HepG2 (cell line): ENCODE measurements around the gene AXIN2. TPM values are rescaled to one million over a fixed set of nuclear protein-coding genes. Genes with fewer than 3 reads are reported as not detected.

Source experiments
- ASH2L ChIP-seq: fragments of 300-600, 200-600 bp; sonication (generic); IDR thresholded peaks from 2 replicates; pipeline ENCODE4 v1.7.0; 2017; ENCODE audit warnings: low read depth, mild to moderate bottlenecking, moderate library complexity, mixed read lengths, low read length; ENCODE audit not compliant: insufficient read length
- BRD4 ChIP-seq: sonication (generic); formaldehyde crosslinking; IDR thresholded peaks from 2 replicates; pipeline ENCODE4 v1.4.0; 2020; ENCODE audit warnings: missing genetic modification reagents
- CREM ChIP-seq, 2 experiments: sonication (generic) in 1 of 2; formaldehyde crosslinking in 1 of 2; IDR thresholded peaks; 2 replicates each; pipeline versions ENCODE4 v1.4.0 to v1.6.1; 2016 to 2020; ENCODE audit warnings: antibody characterized with exemption in 1 of 2, mild to moderate bottlenecking in 1 of 2, missing genetic modification reagents in 1 of 2
- ETV5 ChIP-seq: IDR thresholded peaks from 2 replicates; pipeline ENCODE4 v1.6.1; 2018; ENCODE audit warnings: missing biosample characterization, missing genetic modification reagents, inconsistent platforms, borderline replicate concordance
- FOXM1 ChIP-seq: sonication (generic); formaldehyde crosslinking; IDR thresholded peaks from 2 replicates; pipeline ENCODE4 v1.5.0; 2020; ENCODE audit warnings: missing genetic modification reagents
- KLF16 ChIP-seq, 2 experiments: sonication (generic) in 1 of 2; formaldehyde crosslinking in 1 of 2; IDR thresholded peaks; 2 replicates each; pipeline versions ENCODE4 v1.6.1 to v1.8.0; 2016 to 2023; ENCODE audit warnings: missing genetic modification reagents in 2 of 2, missing compliant biosample characterization in 1 of 2
- MTA3 ChIP-seq: sonication (generic); formaldehyde crosslinking; IDR thresholded peaks from 2 replicates; pipeline ENCODE4 v1.4.0; 2020; ENCODE audit warnings: missing genetic modification reagents
- NKX3-1 ChIP-seq: sonication (generic); formaldehyde crosslinking; IDR thresholded peaks from 2 replicates; pipeline ENCODE4 v1.5.0; 2020; ENCODE audit warnings: missing genetic modification reagents
- POGZ ChIP-seq: sonication (generic); formaldehyde crosslinking; IDR thresholded peaks from 2 replicates; pipeline ENCODE4 v1.4.0; 2020; ENCODE audit warnings: mild to moderate bottlenecking, missing genetic modification reagents
- SMAD9 ChIP-seq: sonication (generic); formaldehyde crosslinking; IDR thresholded peaks from 2 replicates; pipeline ENCODE4 v1.5.1; 2020; ENCODE audit warnings: mild to moderate bottlenecking, missing genetic modification reagents
- SP5 ChIP-seq: IDR thresholded peaks from 2 replicates; pipeline ENCODE4 v1.6.1; 2016; ENCODE audit warnings: low read depth, borderline replicate concordance
- ZNF232 ChIP-seq: sonication (generic); formaldehyde crosslinking; IDR thresholded peaks from 2 replicates; pipeline ENCODE4 v1.4.0; 2020; ENCODE audit warnings: missing genetic modification reagents, borderline replicate concordance
- ZNF589 ChIP-seq: sonication (generic); formaldehyde crosslinking; conservative IDR thresholded peaks from 2 replicates; pipeline ENCODE4 v1.8.0; 2022; ENCODE audit warnings: mild to moderate bottlenecking, moderate library complexity, missing genetic modification reagents
- polyA plus RNA-seq, 8 experiments: library from polyadenylated mRNA; depleted of rRNA in 3 of 8; stranded (reverse) in 7 of 8; unstranded in 1 of 8; fragments of >200 nt; fragmentation: Illumina TruSeq in 4 of 8; extraction: Trizol in 4 of 8; gene quantifications; 2 replicates each; pipeline versions ENCODE4 v1.2.1 to v1.2.3, GENCODE V29; 2011 to 2016; ENCODE audit warnings: low read depth in 4 of 8, missing spikeins in 1 of 8, mixed read lengths in 1 of 8; ENCODE audit not compliant: insufficient read depth in 1 of 8
- total RNA-seq, 5 experiments: library from RNA; depleted of rRNA; stranded (reverse); fragments of >200 nt; fragmentation: Illumina TruSeq; extraction: Trizol; gene quantifications; 2 replicates each; pipeline ENCODE4 v1.2.3, GENCODE V29; 2016; ENCODE audit warnings: low read depth in 1 of 5
- TF ChIP-seq, protein P1 (sequence below): sonication (generic); formaldehyde crosslinking; IDR thresholded peaks from 2 replicates; pipeline ENCODE4 v1.5.0; 2020; ENCODE audit warnings: mild to moderate bottlenecking, missing genetic modification reagents
- TF ChIP-seq, protein P2 (sequence below): sonication (generic); formaldehyde crosslinking; IDR thresholded peaks from 2 replicates; pipeline ENCODE4 v1.4.0; 2020; ENCODE audit warnings: missing genetic modification reagents, borderline replicate concordance
- TF ChIP-seq, protein P3 (sequence below): IDR thresholded peaks from 2 replicates; pipeline ENCODE4 v1.6.1; 2012; ENCODE audit warnings: low read depth, low read length, improper control_type of control experiment
- TF ChIP-seq, protein P4 (sequence below): sonication (generic); formaldehyde crosslinking; IDR thresholded peaks from 2 replicates; pipeline ENCODE4 v1.4.0; 2020; ENCODE audit warnings: missing genetic modification reagents

AXIN2 gene
- total and polyA plus RNA-seq, 2 of the 13 experiments (the other 11 are each of a cell fraction or from before 2014, with no cell fraction given), result 58.6 to 63.4 TPM

DNA sequence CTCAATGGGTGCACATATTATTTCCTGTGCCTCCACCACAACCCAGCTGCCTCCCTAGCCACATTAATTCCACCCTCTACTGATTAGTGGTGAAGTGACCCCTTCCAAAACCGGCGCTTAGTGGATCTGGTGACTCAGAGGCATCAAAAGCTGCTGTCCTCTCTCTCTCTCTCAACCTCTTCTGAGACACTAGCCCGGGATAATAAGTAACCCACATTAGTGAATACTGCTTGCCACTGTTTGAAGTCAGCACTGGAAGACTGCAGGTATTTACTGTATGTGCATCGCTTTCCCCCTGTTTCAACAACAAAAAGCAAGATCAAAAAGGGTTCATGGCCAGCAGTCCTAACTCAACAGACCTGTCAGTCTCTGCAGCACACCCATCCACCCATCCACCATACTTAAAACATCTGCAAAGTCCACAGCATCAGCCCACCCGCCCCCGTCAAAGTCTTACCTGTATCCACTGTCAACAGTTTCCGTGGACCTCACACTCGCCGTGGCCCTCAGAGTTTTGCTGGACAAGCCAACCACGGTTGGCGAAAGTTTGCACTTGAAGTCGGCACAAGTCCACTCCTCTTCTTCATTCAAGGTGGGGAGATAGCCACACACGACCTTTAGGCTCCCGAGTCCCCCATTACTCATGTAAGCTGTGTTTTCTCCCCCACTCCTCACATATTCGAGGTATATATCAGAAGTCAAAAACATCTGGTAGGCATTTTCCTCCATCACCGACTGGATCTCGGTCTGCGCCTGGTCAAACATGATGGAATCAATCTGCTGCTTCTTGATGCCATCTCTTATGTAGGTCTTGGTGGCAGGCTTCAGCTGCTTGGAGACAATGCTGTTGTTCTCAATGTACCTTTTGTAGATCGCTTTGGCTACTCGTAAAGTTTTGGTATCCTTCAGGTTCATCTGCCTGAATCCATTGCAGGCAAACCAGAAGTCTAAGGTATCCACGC lies 3.8 kb downstream of the AXIN2 start (continued):
- TF ChIP-seq, protein P1, sequence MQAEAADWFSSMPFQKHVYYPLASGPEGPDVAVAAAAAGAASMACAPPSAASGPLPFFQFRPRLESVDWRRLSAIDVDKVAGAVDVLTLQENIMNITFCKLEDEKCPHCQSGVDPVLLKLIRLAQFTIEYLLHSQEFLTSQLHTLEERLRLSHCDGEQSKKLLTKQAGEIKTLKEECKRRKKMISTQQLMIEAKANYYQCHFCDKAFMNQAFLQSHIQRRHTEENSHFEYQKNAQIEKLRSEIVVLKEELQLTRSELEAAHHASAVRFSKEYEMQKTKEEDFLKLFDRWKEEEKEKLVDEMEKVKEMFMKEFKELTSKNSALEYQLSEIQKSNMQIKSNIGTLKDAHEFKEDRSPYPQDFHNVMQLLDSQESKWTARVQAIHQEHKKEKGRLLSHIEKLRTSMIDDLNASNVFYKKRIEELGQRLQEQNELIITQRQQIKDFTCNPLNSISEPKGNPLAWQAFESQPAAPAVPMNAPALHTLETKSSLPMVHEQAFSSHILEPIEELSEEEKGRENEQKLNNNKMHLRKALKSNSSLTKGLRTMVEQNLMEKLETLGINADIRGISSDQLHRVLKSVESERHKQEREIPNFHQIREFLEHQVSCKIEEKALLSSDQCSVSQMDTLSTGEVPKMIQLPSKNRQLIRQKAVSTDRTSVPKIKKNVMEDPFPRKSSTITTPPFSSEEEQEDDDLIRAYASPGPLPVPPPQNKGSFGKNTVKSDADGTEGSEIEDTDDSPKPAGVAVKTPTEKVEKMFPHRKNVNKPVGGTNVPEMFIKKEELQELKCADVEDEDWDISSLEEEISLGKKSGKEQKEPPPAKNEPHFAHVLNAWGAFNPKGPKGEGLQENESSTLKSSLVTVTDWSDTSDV (CRISPR knock-in tag), result no peak
- TF ChIP-seq CREM (IDR thresholded peaks at IDR 0.05) (peak; percentile 97), CREM (CRISPR knock-in tag; IDR thresholded peaks at IDR 0.05) (no peak), KLF16 (CRISPR knock-in tag; IDR thresholded peaks at IDR 0.05) (peak in 1 of 2 experiments; percentile 90; a peak in 2 of 4 replicates), ASH2L (peak; percentile 32), NKX3-1 (CRISPR knock-in tag) (peak; percentile 83), SP5 (peak; percentile 94), MTA3 (no peak), POGZ (CRISPR knock-in tag) (0 out of 2 replicates have a peak, but pooled peaks have one; percentile 51), FOXM1 (CRISPR knock-in tag) (no peak), SMAD9 (CRISPR knock-in tag) (no peak; the same call in 1 of the 2 replicates), BRD4 (no peak), ZNF589 (CRISPR knock-in tag) (peak; percentile 46; the same call in 1 of the 2 replicates), ZNF232 (CRISPR knock-in tag) (peak; percentile 88; the same call in 1 of the 2 replicates), ETV5 (CRISPR knock-in tag) (peak; percentile 74)
- TF ChIP-seq, protein P2, sequence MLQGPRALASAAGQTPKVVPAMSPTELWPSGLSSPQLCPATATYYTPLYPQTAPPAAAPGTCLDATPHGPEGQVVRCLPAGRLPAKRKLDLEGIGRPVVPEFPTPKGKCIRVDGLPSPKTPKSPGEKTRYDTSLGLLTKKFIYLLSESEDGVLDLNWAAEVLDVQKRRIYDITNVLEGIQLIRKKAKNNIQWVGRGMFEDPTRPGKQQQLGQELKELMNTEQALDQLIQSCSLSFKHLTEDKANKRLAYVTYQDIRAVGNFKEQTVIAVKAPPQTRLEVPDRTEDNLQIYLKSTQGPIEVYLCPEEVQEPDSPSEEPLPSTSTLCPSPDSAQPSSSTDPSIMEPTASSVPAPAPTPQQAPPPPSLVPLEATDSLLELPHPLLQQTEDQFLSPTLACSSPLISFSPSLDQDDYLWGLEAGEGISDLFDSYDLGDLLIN, result 0 out of 2 replicates have a peak, but pooled peaks have one; percentile 31
- TF ChIP-seq, protein P3, sequence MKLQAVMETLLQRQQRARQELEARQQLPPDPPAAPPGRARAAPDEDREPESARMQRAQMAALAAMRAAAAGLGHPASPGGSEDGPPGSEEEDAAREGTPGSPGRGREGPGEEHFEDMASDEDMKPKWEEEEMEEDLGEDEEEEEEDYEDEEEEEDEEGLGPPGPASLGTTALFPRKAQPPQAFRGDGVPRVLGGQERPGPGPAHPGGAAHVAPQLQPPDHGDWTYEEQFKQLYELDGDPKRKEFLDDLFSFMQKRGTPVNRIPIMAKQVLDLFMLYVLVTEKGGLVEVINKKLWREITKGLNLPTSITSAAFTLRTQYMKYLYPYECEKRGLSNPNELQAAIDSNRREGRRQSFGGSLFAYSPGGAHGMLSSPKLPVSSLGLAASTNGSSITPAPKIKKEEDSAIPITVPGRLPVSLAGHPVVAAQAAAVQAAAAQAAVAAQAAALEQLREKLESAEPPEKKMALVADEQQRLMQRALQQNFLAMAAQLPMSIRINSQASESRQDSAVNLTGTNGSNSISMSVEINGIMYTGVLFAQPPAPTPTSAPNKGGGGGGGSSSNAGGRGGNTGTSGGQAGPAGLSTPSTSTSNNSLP, result peak; percentile 91
- TF ChIP-seq, protein P4, sequence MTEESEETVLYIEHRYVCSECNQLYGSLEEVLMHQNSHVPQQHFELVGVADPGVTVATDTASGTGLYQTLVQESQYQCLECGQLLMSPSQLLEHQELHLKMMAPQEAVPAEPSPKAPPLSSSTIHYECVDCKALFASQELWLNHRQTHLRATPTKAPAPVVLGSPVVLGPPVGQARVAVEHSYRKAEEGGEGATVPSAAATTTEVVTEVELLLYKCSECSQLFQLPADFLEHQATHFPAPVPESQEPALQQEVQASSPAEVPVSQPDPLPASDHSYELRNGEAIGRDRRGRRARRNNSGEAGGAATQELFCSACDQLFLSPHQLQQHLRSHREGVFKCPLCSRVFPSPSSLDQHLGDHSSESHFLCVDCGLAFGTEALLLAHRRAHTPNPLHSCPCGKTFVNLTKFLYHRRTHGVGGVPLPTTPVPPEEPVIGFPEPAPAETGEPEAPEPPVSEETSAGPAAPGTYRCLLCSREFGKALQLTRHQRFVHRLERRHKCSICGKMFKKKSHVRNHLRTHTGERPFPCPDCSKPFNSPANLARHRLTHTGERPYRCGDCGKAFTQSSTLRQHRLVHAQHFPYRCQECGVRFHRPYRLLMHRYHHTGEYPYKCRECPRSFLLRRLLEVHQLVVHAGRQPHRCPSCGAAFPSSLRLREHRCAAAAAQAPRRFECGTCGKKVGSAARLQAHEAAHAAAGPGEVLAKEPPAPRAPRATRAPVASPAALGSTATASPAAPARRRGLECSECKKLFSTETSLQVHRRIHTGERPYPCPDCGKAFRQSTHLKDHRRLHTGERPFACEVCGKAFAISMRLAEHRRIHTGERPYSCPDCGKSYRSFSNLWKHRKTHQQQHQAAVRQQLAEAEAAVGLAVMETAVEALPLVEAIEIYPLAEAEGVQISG, result peak; percentile 61
